ENCODE measurements around the gene CFAP61. TPM values are rescaled to one million over a fixed set of nuclear protein-coding genes. Genes with fewer than 3 reads are reported as not detected.

The CFAP61 gene
- total RNA-seq, 1 donor from 2014 or later = not detected

GRCh38 chr20:20407891-20408805 lies 355.8 kb downstream of the CFAP61 start:
- DNase-seq (ENCODE audit: low read depth) = peak; percentile 41
- Mint-ChIP-seq H3K27ac (ENCODE audit: unreplicated experiment) (no peak overlapping the region), H3K4me3 (ENCODE audit: unreplicated experiment) (no peak overlapping the region), H3K27me3 (ENCODE audit: low read depth, unreplicated experiment) (peaks cover 10% of the 10 kb centered on the region), H3K4me1 (ENCODE audit: low read depth, unreplicated experiment) (peaks cover 2% of the 10 kb centered on the region), H3K9me3 (ENCODE audit: unreplicated experiment) (no peaks in the 10 kb centered on the region), H3K36me3 (ENCODE audit: low read depth, unreplicated experiment) (peaks cover 2% of the 10 kb centered on the region)
- H3K4me1 ChIP-seq (ENCODE audit: insufficient read depth, low read length) = peaks cover 5% of the 10 kb centered on the region
- H3K9ac ChIP-seq (ENCODE audit: low read length) = no peak overlapping the region
- no peaks in the 10 kb centered on the region for H3K9me3 ChIP-seq (ENCODE audit: insufficient read depth, low read depth, low read length)
- H3K4me2 ChIP-seq (ENCODE audit: low read length) = no peak overlapping the region
- no peaks in the 10 kb centered on the region for H3K36me3 ChIP-seq (ENCODE audit: insufficient read depth, low read length)
- no peaks in the 10 kb centered on the region for H3K79me2 ChIP-seq (ENCODE audit: insufficient read depth, low read length)
- no peak overlapping the region for H3K27ac ChIP-seq (ENCODE audit: low read depth, low read length)
- H2AFZ ChIP-seq (ENCODE audit: low read depth, low read length) = no peak overlapping the region
- TF ChIP-seq, protein P1, sequence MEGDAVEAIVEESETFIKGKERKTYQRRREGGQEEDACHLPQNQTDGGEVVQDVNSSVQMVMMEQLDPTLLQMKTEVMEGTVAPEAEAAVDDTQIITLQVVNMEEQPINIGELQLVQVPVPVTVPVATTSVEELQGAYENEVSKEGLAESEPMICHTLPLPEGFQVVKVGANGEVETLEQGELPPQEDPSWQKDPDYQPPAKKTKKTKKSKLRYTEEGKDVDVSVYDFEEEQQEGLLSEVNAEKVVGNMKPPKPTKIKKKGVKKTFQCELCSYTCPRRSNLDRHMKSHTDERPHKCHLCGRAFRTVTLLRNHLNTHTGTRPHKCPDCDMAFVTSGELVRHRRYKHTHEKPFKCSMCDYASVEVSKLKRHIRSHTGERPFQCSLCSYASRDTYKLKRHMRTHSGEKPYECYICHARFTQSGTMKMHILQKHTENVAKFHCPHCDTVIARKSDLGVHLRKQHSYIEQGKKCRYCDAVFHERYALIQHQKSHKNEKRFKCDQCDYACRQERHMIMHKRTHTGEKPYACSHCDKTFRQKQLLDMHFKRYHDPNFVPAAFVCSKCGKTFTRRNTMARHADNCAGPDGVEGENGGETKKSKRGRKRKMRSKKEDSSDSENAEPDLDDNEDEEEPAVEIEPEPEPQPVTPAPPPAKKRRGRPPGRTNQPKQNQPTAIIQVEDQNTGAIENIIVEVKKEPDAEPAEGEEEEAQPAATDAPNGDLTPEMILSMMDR (IDR thresholded peaks at IDR 0.05; ENCODE audit: insufficient read depth, low read depth, low read length) = peak; percentile 22
- TF ChIP-seq EZH2 (IDR thresholded peaks at IDR 0.05; ENCODE audit: insufficient read depth, low read length) = no peak
- no peaks in the 10 kb centered on the region for H3K27me3 ChIP-seq (ENCODE audit: insufficient read depth, low read length)
- no peaks in the 10 kb centered on the region for H4K20me1 ChIP-seq (ENCODE audit: insufficient read depth, low read length)
- FAIRE-seq = peak; percentile 64
- no peak overlapping the region for H3K4me3 ChIP-seq (ENCODE audit: insufficient read depth, low read depth, low read length)

GRCh38 chr20:20409331-20409730 lies 357.0 kb downstream of the CFAP61 start:
- no peak for TF ChIP-seq EZH2 (IDR thresholded peaks at IDR 0.05; ENCODE audit: insufficient read depth, low read length)
- TF ChIP-seq, protein P1 (IDR thresholded peaks at IDR 0.05; ENCODE audit: insufficient read depth, low read depth, low read length) = no peak
- Histone ChIP-seq H3K36me3 (ENCODE audit: insufficient read depth, low read length) (no peaks in the 10 kb centered on the region), H3K27me3 (ENCODE audit: insufficient read depth, low read length) (peaks cover 2% of the 10 kb centered on the region), H3K79me2 (ENCODE audit: insufficient read depth, low read length) (no peaks in the 10 kb centered on the region), H3K9ac (ENCODE audit: low read length) (no peak overlapping the region), H4K20me1 (ENCODE audit: insufficient read depth, low read length) (no peaks in the 10 kb centered on the region), H2AFZ (ENCODE audit: low read depth, low read length) (no peak overlapping the region), H3K4me1 (ENCODE audit: insufficient read depth, low read length) (peaks cover 5% of the 10 kb centered on the region), H3K9me3 (ENCODE audit: insufficient read depth, low read depth, low read length) (no peaks in the 10 kb centered on the region), H3K4me2 (ENCODE audit: low read length) (no peak overlapping the region), H3K27ac (ENCODE audit: low read depth, low read length) (no peak overlapping the region), H3K4me3 (ENCODE audit: insufficient read depth, low read depth, low read length) (no peak overlapping the region)
- Mint-ChIP-seq H3K27me3 (ENCODE audit: low read depth, unreplicated experiment) (peaks cover 9% of the 10 kb centered on the region), H3K4me3 (ENCODE audit: unreplicated experiment) (no peak overlapping the region), H3K9me3 (ENCODE audit: unreplicated experiment) (no peaks in the 10 kb centered on the region), H3K36me3 (ENCODE audit: low read depth, unreplicated experiment) (peaks cover 2% of the 10 kb centered on the region), H3K27ac (ENCODE audit: unreplicated experiment) (no peak overlapping the region), H3K4me1 (ENCODE audit: low read depth, unreplicated experiment) (peaks cover 2% of the 10 kb centered on the region)
- DNase-seq (ENCODE audit: low read depth) = no peak
- no peak for FAIRE-seq

Other genes starting within 250 kb of the CFAP61 start
- gene NAA20, start 35.2 kb upstream of the CFAP61 start, total RNA-seq = 61.5 and 73.0 TPM in 2 replicates
- gene CRNKL1, start 66 bp upstream of the CFAP61 start, total RNA-seq = 20.1 and 20.2 TPM in 2 replicates

Data from astrocyte (in vitro differentiated cells and primary cell).